H9 (cell line): ENCODE results near the gene ADAR. TPM values are rescaled to one million over a fixed set of nuclear protein-coding genes. Genes with fewer than 3 reads are reported as not detected.

Experiments
- DNase-seq: peaks from one replicate; pipeline ENCODE4 v3.0.0-alpha.2; 2017
- H2AFZ ChIP-seq: one replicate; pipeline ENCODE4 v1.6.1; 2013; ENCODE audit warnings: mild to moderate bottlenecking, low read length, control low read depth, moderate library complexity
- H2AK5ac ChIP-seq: 2 replicates; pipeline ENCODE4 v1.6.1; 2013; ENCODE audit warnings: low read length, control low read depth, mixed read lengths; ENCODE audit not compliant: insufficient read length
- H2BK120ac ChIP-seq: one replicate; pipeline ENCODE4 v1.6.1; 2013; ENCODE audit warnings: low read depth, mild to moderate bottlenecking, low read length, control low read depth, inconsistent platforms; ENCODE audit not compliant: poor library complexity, severe bottlenecking
- H2BK12ac ChIP-seq: 2 replicates; pipeline ENCODE4 v1.6.1; 2013; ENCODE audit warnings: low read length, control low read depth, mixed read lengths, low read depth; ENCODE audit not compliant: insufficient read length
- H2BK15ac ChIP-seq: 2 replicates; pipeline ENCODE4 v1.6.1; 2013; ENCODE audit warnings: low read depth, low read length, control low read depth
- H2BK20ac ChIP-seq: one replicate; pipeline ENCODE4 v1.6.1; 2013; ENCODE audit warnings: low read depth, mild to moderate bottlenecking, low read length, control low read depth, inconsistent platforms; ENCODE audit not compliant: poor library complexity, severe bottlenecking
- H2BK5ac ChIP-seq: 2 replicates; pipeline ENCODE4 v1.6.1; 2013; ENCODE audit warnings: low read length, control low read depth, mixed read lengths; ENCODE audit not compliant: insufficient read length
- H3K14ac ChIP-seq: 2 replicates; pipeline ENCODE4 v1.6.1; 2013; ENCODE audit warnings: low read length, control low read depth; ENCODE audit not compliant: insufficient read depth
- H3K18ac ChIP-seq: 2 replicates; pipeline ENCODE4 v1.6.1; 2013; ENCODE audit warnings: low read depth, mild to moderate bottlenecking, mixed read lengths, low read length, control low read depth; ENCODE audit not compliant: insufficient read length
- H3K23ac ChIP-seq: 2 replicates; pipeline ENCODE4 v1.6.1; 2013; ENCODE audit warnings: low read length, control low read depth, mixed read lengths, low read depth; ENCODE audit not compliant: insufficient read length
- H3K23me2 ChIP-seq: 2 replicates; pipeline ENCODE4 v1.6.1; 2013; ENCODE audit warnings: low read depth, mild to moderate bottlenecking, mixed read lengths, low read length, control low read depth; ENCODE audit not compliant: insufficient read length, poor library complexity, severe bottlenecking
- H3K27ac ChIP-seq: 2 replicates; pipeline ENCODE4 v1.5.1; 2013; ENCODE audit warnings: low read length, control low read depth, mixed read lengths, low read depth; ENCODE audit not compliant: insufficient read length
- H3K27me3 ChIP-seq: 2 replicates; pipeline ENCODE4 v1.6.1; 2013; ENCODE audit warnings: low read length, control low read depth, inconsistent platforms; ENCODE audit not compliant: insufficient read depth
- H3K4ac ChIP-seq: 2 replicates; pipeline ENCODE4 v1.6.1; 2013; ENCODE audit warnings: low read depth, mild to moderate bottlenecking, control low read depth, inconsistent platforms, low read length, moderate library complexity
- H3K4me1 ChIP-seq: 2 replicates; pipeline ENCODE4 v1.6.1; 2013; ENCODE audit warnings: low read length, control low read depth, inconsistent platforms; ENCODE audit not compliant: insufficient read depth
- H3K4me2 ChIP-seq: 2 replicates; pipeline ENCODE4 v1.6.1; 2013; ENCODE audit warnings: low read length, control low read depth, mixed read lengths; ENCODE audit not compliant: insufficient read length, insufficient read depth
- H3K56ac ChIP-seq: 2 replicates; pipeline ENCODE4 v1.6.1; 2013; ENCODE audit warnings: low read depth, mild to moderate bottlenecking, mixed read lengths, low read length, control low read depth; ENCODE audit not compliant: insufficient read length
- H3K79me1 ChIP-seq: 2 replicates; pipeline ENCODE4 v1.6.1; 2013; ENCODE audit warnings: low read depth, mild to moderate bottlenecking, moderate library complexity, low read length, control low read depth, inconsistent platforms; ENCODE audit not compliant: insufficient read depth, poor library complexity, severe bottlenecking
- H3K79me2 ChIP-seq: 2 replicates; pipeline ENCODE4 v1.6.1; 2013; ENCODE audit warnings: low read length, control low read depth, inconsistent platforms; ENCODE audit not compliant: insufficient read depth
- H3K9ac ChIP-seq: 2 replicates; pipeline ENCODE4 v1.6.1; 2013; ENCODE audit warnings: low read length, control low read depth, mixed read lengths; ENCODE audit not compliant: insufficient read length; ENCODE audit errors: extremely low read depth
- H3K9me3 ChIP-seq: one replicate; pipeline ENCODE4 v1.6.1; 2013; ENCODE audit warnings: low read depth, low read length, inconsistent platforms; ENCODE audit not compliant: control insufficient read depth
- H3T11ph ChIP-seq: one replicate; pipeline ENCODE4 v1.6.1; 2013; ENCODE audit warnings: mild to moderate bottlenecking, low read length, control low read depth, inconsistent platforms
- H4K20me1 ChIP-seq: one replicate; pipeline ENCODE4 v1.6.1; 2013; ENCODE audit not compliant: control insufficient read depth, insufficient read length, insufficient read depth
- H4K5ac ChIP-seq: 2 replicates; pipeline ENCODE4 v1.6.1; 2013; ENCODE audit warnings: low read depth, mild to moderate bottlenecking, mixed read lengths, low read length, control low read depth; ENCODE audit not compliant: insufficient read length
- H4K8ac ChIP-seq: replicated peaks from 2 replicates; pipeline ENCODE4 v1.6.1; 2013; ENCODE audit warnings: low read length, control low read depth, mixed read lengths, low read depth; ENCODE audit not compliant: insufficient read length
- H4K91ac ChIP-seq: 2 replicates; pipeline ENCODE4 v1.6.1; 2013; ENCODE audit warnings: low read depth, mild to moderate bottlenecking, moderate library complexity, mixed read lengths, low read length, control low read depth; ENCODE audit not compliant: insufficient read length
- H3K27ac Mint-ChIP-seq, 3 experiments: 2 replicates in 2 of 3; 3 replicates in 1 of 3; pipeline ENCODE4 v1.8.0; 2020 to 2021; ENCODE audit warnings: mixed read lengths in 3 of 3, mild to moderate bottlenecking in 1 of 3, moderate library complexity in 1 of 3
- H3K27me3 Mint-ChIP-seq: 2 replicates; pipeline ENCODE4 v1.8.0; 2021; ENCODE audit warnings: low read depth, mild to moderate bottlenecking, moderate library complexity, mixed read lengths
- H3K36me3 Mint-ChIP-seq, 3 experiments: 2 replicates in 2 of 3; 3 replicates in 1 of 3; pipeline ENCODE4 v1.8.0; 2020 to 2021; ENCODE audit warnings: low read depth in 3 of 3, mixed read lengths in 3 of 3; ENCODE audit not compliant: insufficient read depth in 1 of 3
- H3K4me1 Mint-ChIP-seq, 2 experiments: 2 replicates each; pipeline ENCODE4 v1.8.0; 2020; ENCODE audit warnings: mixed read lengths in 2 of 2
- H3K4me3 Mint-ChIP-seq, 2 experiments: 2 replicates in 1 of 2; 3 replicates in 1 of 2; pipeline ENCODE4 v1.8.0; 2020 to 2021; ENCODE audit warnings: mild to moderate bottlenecking in 2 of 2, mixed read lengths in 2 of 2, moderate library complexity in 1 of 2
- H3K9me3 Mint-ChIP-seq, 2 experiments: 2 replicates in 1 of 2; 3 replicates in 1 of 2; pipeline ENCODE4 v1.8.0; 2020; ENCODE audit warnings: mild to moderate bottlenecking in 2 of 2, mixed read lengths in 2 of 2, moderate library complexity in 1 of 2
- WGBS: extraction: QIAGEN DNeasy Blood & Tissue Kit; methylation state at CpG from one replicate; pipeline ENCODE4 v1.1.7; 2013; ENCODE audit warnings: missing lambda C conversion rate, low lambda C conversion rate, mixed read lengths; ENCODE audit not compliant: insufficient read length; ENCODE audit errors: extremely low coverage; 5-methylcytosine and 5-hydroxymethylcytosine counted together
- total RNA-seq: library from RNA; stranded (reverse); gene quantifications from 2 replicates; pipeline ENCODE4 v1.2.1, GENCODE V29; 2021
- TF ChIP-seq, protein P1 (sequence below): fragments of 200-600 bp; sonication (generic); conservative IDR thresholded peaks from 3 replicates; pipeline ENCODE4 v1.8.0; 2021; ENCODE audit warnings: antibody characterized with exemption, mild to moderate bottlenecking

Gene ADAR
- total RNA-seq, 1 experiment from 2014 or later, result 236 TPM

DNA sequence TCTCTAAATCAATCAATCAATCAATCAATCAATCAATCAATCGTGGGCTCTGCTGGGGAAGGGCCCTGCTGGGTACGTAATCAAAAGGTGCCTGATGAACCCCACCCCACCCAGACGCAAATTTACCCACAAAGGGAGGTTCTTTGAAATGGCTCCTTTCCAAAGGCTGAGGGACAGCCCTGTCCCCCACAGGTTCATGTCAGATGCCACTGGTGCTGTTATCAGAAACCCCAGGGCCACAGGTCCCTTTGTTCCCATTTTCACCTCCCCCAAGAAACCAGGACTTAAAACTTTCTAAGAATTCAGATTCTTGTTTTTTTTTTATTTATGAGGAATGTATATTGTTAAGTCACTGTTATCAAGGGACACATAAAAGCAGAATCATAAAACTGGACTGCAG lies 26.2 kb downstream of the ADAR start:
- H3K18ac ChIP-seq, result no peak overlapping the region
- no peaks in the 10 kb centered on the region for H3K79me2 ChIP-seq
- H3K4me2 ChIP-seq, result no peak overlapping the region
- no peak overlapping the region for H2BK15ac ChIP-seq
- no peaks in the 10 kb centered on the region for H3K9me3 Mint-ChIP-seq
- no peaks in the 10 kb centered on the region for H3K23me2 ChIP-seq
- H2BK20ac ChIP-seq, result no peak overlapping the region
- no peak overlapping the region for H2BK120ac ChIP-seq
- H3K9me3 ChIP-seq, result no peaks in the 10 kb centered on the region
- no peaks in the 10 kb centered on the region for H3K27me3 ChIP-seq
- H3K27me3 Mint-ChIP-seq, result no peaks in the 10 kb centered on the region; the same call in 1 of the 2 replicates
- H4K8ac ChIP-seq, result no peak overlapping the region
- H3K56ac ChIP-seq, result no peak overlapping the region
- no peaks in the 10 kb centered on the region for H3K4me1 ChIP-seq
- no peak overlapping the region for H4K5ac ChIP-seq
- H3K9ac ChIP-seq, result no peak overlapping the region
- no peak overlapping the region for H2BK12ac ChIP-seq
- H3K23ac ChIP-seq, result no peak overlapping the region
- no CpG with 5 or more reads among the region's 3 CpGs for WGBS
- H3K4ac ChIP-seq, result no peak overlapping the region
- H2AFZ ChIP-seq, result no peak overlapping the region
- H3T11ph ChIP-seq, result no peak overlapping the region
- H3K36me3 Mint-ChIP-seq, result peaks cover 53 to 88% (median 78%) of the 10 kb centered on the region in 3 experiments; a peak in 6 of 7 replicates
- H3K4me3 Mint-ChIP-seq, result no peak overlapping the region
- no peak overlapping the region for H2AK5ac ChIP-seq
- H3K27ac Mint-ChIP-seq, result no peak overlapping the region
- no peaks in the 10 kb centered on the region for H4K20me1 ChIP-seq
- H3K27ac ChIP-seq, result no peak overlapping the region
- no peak overlapping the region for H2BK5ac ChIP-seq
- no peaks in the 10 kb centered on the region for H3K79me1 ChIP-seq
- no peak overlapping the region for H3K14ac ChIP-seq
- TF ChIP-seq, protein P1, sequence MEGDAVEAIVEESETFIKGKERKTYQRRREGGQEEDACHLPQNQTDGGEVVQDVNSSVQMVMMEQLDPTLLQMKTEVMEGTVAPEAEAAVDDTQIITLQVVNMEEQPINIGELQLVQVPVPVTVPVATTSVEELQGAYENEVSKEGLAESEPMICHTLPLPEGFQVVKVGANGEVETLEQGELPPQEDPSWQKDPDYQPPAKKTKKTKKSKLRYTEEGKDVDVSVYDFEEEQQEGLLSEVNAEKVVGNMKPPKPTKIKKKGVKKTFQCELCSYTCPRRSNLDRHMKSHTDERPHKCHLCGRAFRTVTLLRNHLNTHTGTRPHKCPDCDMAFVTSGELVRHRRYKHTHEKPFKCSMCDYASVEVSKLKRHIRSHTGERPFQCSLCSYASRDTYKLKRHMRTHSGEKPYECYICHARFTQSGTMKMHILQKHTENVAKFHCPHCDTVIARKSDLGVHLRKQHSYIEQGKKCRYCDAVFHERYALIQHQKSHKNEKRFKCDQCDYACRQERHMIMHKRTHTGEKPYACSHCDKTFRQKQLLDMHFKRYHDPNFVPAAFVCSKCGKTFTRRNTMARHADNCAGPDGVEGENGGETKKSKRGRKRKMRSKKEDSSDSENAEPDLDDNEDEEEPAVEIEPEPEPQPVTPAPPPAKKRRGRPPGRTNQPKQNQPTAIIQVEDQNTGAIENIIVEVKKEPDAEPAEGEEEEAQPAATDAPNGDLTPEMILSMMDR, result no peak
- DNase-seq, result no peak
- H3K4me1 Mint-ChIP-seq, result no peaks in the 10 kb centered on the region
- no peak overlapping the region for H4K91ac ChIP-seq
